COR-L47 (cell line): ENCODE data around the gene PRR5L.

Experiments
- DNase-seq: peaks from one replicate; lab custom pipeline; 2025; lab: John Stamatoyannopoulos, UW

PRR5L gene

DNA sequence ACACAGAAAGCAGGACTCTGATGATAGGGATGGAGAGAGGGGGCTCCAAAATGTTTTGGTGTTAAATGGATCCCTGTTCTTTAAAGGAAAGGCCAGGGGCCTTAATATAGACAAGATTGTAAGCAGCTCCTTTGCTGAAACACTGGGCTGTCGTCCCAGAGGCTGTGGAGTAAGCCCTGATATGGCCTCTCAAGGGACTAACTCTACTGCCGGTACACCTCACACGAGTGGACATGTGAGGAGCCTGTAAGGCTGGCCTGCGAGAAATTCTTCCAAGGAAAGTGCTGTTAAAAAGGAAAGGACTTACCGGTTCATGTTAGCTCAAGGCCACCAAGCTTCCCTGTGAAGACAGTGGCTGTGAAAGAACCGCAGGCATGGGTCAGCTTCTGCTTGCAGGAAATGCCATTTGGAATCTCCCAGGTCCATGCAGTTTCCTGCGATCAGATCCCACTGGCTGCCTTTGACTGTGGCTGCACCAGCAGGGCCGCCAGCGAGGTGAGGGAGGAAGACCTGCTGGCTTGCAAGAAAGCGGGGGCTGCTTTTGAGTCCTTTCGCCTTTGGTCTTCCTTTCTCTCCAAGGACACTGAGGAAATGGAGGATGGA lies 106.6 kb downstream of the PRR5L start:
- DNase-seq, result no peak

DNA sequence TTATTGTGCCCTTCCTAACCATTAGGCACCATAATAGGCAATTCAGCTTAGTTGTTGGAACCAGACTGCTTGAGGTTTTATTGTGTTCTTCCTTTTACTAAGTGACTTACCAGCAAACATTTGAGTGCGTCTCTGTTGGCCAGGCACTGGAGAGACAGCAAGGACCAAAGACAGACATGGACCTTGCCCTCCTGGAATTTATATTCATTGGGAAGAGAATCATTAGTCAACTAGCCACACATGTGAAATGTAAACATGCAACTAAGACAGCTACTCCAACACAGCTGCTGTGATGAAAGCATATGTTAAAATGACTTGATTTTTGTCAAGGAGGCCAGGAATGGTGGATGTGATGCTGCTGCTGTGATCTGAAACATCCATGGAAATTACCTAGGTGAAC lies 107.6 kb downstream of the PRR5L start:
- DNase-seq, result no peak

DNA sequence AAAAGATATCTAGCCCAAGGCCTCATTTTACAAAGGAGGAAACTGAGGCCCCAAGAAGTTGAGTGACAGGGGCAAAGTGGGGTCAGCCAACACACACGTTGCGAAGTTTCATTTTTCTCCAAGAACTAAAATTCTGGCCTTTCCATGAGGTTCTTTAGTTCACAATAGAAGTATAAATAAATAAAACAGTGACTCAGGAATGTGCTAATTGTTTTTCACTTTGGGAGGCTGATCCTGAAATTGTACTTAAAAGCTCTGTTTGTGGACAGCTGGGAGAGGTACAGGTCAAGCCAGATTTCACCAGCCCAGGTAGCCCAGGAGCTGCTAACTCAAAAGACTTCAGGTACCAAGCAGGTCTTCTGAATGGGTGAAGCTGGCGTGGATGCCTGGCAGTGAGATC lies 108.7 kb downstream of the PRR5L start:
- DNase-seq, result no peak

DNA sequence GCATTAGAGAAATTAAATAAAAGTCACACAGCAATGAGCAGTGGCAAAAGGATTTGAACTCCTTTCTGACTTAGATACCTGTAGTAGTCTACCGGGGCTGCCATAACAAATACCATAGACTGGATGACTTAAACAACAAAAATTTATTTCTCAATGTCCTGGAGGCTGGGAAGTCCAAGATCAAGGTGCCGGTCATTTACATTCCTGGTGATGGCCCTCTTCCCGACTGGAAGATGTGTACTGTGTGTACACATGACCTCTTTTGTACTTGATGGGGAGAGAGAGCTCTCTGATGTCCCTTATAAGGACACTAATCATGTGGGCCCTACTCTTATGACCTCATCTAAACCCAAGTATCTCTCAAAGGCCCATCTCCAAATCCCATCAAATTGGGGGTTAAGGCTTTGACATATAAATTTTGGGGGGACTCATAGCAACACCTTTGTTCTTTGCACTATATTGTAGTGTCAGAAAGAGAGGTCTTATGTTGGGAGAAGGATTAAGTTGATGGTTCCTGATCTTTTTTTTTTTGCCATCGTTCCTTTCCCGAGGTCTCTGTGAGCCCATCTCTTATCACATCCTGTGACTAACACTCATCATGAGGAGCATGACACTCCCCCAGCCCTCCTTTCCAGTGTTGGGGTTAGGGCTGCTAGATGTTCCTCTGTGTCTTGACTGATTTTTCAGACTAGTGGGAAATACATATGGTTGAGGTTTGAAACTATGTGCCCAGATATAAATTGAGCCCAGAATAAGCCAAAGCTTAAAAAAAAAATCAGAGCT lies 109.7 kb downstream of the PRR5L start:
- DNase-seq, result no peak

DNA sequence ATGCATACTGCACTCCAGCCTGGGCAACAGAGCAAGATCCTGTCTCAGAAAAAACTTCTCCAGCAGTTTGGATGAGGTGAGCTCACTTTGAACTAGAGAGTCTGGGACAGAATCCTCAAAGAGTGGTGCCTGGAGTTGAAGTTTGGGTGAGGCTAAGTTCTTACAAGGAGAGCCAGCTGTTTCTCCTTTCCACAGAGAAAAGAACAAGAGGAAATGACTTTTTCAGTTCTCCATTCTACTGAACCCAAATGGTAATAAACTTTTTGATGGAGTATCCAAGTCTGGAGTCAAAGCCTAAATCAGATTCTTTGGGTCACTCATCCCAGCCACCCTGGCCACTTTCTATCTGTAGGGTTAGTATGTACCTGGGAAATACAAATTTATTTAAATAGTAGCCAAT lies 111.3 kb downstream of the PRR5L start:
- no peak for DNase-seq

DNA sequence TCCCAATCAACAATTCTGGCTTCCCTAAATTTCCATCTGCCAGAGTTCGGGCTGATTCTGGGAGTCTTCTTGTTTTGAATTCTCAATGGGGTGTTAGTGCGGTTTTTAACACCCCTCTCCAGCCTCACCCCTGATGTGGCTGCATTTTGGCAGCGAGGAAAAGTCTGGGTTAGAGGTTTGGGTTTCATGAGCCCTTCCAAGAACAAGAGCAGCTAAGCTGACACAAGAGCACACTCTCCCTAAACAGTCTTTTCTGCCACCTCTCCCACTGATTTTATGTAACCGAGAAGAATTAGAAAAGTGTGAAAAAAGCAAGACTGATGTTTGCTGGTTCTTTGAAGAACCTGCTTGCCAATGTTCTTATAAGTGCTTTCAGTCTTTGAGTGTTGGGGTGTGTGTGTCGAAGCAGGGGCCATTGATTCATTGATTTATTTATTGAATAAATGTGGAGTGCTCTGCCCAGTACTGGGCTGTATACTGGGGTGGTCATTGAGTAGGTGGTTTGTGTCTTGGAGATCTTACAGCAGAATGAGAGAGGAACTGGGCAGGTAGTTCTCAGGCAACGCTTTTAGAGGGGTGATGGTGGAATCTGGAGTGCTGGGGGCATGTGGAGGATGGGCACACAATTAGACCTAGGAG lies 112.5 kb downstream of the PRR5L start:
- no peak for DNase-seq

DNA sequence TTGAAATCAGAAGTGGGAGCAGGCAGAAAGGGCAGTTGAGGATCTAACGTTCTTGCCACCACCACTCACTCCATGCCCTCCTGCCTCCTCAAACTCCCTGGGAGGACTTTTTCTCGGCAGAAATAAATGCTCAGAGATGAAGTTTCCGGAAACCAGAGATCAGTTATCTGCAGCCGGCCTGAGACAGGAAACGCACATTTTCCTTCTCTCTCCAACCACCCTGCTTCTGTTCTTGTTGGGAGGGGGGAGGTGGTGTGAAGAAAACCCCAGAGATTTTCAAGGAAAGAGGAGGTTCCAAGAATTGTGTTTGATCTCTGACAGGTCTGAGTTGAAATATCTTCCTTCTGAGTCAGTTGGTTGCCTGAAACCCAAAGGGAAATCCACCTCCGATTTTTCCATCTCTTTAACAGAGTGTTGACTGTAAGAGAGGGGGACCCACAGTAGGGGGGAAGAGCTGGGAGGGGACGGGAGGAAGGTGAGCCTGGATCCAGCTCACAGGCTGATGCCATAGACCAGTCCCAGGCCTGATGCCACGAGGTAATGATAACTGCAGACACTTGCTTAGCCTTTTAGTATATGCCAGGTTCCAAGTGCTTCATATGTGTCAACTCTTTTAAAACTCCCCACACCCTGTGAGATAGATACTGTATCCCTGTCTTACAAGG lies 113.2 kb downstream of the PRR5L start:
- no peak for DNase-seq

DNA sequence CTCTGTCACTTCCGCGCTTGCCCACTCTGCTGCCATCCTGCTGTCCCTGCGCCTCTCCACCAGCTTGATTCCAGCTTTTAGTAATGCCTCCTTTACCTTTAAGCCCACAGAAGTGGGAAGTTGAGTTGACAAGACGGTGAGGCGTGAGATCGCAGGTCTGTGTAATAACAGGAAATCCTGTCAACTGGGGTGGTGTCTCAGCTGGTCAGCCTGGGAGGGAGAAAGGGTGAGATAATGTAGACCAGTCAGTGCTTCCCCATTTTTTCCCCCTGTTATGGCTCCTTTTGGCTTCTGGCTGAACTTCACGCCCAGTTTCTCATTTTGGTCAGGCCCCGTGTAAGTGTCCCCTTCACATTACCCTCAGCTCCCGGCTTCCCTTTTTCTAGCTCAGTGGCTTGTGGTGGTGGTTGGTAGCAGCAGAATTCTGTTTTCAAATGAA lies 115.1 kb downstream of the PRR5L start:
- no peak for DNase-seq

DNA sequence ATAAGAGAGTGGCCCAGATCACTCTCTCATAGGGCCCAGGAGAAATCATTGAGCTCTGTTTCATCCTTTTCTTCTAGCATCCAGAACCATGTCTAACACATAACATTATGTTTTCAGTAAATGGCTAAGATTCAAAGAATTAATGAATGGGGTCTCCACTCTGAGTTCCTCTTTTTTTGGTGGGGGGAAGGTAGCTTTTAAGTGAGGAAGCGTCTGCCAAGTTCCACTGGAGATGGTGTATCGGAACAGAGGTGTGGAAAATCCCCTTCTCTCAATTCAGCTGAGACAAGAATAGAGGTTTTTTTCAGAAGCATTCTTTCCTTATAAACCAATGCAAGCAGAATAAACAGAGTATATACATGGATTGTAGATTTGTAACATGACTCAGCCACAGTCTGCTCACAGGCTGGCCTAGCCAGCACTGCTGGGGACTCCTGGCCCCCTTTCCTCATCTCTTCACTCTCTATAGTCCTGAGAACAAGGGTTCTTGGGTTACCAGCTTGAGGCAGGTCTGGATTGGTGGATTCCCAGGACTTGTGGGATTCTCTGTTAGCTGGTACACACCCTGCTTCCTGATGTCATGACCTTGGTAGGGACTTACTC lies 116.8 kb downstream of the PRR5L start:
- no peak for DNase-seq

DNA sequence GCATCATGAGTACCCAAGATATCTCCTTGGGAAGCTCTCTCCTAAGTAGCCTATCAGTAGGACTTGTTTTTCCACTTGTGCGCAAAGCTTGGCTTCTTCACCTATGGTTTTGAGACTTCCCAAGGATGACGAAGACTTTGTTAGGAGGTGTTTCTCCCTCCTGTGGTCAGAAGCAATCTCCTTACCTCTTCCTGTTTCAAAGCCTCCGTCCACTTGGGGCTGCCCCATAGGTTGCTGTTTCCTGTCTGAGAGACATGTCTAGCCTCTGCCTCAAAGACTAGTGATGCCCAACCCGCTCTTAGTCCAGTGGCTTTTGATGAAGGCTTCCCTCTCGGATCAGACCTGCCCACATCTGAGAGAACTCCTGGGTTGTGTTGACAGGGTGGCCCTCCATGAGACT lies 121.1 kb downstream of the PRR5L start:
- DNase-seq, result no peak

DNA sequence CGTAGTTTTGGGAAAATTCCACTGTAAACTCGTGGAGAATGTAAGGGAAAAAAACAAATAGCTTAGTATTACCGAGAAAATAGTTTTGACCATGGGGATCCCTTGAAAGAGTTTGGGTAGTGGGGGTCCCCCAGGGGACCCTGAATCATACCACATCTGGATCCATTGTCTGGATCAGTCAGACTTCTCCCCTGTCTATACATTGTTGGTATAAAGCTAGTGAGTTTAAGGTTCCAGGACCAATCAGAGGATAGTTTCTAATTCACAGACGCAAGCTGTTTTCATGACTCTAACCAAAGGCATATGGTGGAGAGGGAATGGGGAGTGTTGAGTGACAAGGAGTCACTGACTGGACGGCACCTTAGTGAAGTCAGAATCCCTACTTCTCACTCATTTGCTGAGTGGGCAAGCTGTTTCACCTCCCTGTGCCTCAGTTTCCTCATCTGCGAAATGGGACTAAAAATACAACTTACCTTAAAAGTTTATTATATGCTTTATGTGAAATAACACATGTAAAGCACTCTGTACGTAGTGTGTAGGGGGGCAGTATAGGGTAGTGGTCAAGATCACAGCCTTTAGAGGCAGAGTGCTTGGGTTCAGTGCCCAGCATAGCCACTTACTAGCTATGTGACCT lies 123.8 kb downstream of the PRR5L start:
- DNase-seq, result no peak

DNA sequence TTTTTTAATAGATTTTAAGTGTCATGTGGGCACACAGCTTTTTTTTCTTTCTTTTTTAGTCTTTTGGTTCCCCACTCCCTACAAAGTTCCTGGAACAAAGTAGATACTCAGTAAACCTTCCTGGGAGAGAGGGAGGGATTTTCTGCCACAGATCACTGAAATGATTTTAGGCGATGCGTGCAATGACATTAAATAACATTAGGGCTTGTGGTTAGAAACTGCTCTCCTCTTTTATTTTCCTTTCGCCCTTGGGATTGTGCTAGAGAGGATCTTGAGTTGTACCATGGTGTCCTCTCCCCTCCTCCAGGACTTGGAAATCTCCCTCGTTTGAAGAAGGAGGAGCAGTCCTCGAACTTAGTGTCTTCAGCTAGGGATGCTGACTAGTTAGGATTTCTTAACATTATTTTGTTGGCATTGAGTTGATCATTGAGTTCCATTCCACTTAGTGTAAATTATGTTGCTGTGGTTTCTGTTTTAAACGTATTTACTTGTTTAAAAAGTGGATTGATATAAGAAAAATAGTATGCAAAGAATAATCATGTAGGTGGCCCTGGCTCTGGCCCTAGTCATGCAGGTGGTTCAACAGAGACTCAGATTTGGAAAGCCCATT lies 125.6 kb downstream of the PRR5L start:
- DNase-seq, result no peak

DNA sequence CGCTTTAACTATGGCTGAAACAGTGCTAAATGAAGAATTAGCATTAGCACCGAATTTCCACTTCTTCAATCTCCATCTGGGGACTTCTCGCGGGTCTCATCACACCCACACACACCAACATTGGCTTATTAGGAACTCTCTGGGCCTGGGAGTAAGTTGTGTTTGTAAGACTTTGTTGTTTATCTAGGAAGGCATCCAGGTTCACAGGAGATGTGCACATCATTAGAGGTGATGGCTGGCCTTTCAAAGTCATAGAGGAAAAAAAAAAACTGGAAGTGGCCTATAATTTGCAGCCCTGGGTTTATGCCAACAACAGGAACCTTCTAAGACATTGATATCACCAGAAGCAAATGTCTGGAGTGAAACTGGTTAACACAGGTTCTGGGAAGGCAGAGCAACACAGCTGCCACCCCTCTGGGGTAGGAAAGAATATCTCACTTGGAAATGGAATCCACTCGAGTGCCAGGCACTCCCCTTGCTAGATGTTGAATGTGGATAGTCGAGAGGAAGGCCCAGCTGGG lies 129.5 kb downstream of the PRR5L start:
- no peak for DNase-seq

DNA sequence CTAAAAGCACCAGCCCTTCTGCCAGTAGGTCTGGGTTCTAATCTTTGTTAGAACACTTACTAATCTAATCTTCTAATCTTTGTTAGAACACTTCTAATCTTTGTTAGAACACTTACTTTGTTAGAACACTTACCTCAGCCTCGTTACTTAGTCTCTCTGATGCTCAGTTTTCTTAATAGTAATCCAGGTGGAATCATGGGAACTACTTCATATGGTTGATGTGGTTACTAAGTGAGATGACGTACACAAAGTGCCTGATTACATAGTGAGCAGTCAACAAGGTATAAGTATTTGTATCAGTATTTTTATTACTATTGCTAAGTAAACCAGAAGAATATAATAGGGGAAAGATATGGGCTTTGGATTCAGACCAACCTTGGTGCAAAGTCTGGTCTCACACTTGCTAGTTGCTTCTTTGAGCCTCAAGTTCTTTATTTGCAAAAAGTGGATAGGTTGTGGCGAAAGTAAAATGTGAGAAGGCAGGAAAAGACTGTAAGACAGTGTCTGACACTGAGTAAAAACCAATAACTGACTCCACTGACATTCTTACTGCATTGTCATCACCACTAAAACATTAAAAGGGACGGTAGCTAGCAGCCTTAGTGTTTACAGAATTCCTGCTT lies 130.2 kb downstream of the PRR5L start:
- no peak for DNase-seq

DNA sequence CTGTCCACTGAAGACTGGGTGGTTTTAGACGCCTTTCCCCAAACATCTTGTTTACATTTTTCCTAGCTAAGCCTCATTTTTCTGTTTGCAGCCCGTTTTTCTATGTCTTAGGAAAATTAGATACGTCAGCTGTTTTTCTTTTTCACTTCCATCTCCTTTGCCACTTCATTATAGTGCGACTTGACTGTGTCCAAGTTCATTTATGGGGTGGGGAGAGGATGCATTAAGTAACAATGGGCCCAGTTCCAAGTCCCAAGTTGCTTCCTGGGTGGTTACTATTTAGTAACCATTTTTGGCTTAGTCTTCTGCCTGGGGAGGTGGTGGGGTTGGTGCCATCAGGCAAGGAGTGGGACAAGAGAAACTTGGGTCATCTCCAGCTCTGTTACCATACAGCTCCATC lies 131.0 kb downstream of the PRR5L start:
- no peak for DNase-seq

DNA sequence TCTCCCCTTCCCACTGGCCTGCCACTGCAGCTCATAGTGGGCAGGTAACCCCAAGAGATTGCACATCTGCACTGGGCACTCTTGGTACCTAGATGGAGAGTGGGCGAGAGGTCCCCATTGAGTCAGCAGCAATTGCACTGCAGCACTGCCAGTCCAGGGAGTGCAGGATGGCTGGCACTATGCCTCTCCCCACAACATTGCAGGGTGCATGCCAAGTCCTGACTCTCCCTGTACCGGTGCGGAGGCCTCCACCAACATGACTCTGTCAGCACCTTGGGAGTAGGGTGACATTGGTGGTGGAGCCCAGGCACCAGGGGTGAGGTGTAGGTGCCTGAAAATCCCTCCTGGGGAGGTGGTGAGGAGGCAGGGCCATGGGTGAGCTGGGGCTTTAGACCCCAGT lies 131.8 kb downstream of the PRR5L start:
- DNase-seq, result no peak

DNA sequence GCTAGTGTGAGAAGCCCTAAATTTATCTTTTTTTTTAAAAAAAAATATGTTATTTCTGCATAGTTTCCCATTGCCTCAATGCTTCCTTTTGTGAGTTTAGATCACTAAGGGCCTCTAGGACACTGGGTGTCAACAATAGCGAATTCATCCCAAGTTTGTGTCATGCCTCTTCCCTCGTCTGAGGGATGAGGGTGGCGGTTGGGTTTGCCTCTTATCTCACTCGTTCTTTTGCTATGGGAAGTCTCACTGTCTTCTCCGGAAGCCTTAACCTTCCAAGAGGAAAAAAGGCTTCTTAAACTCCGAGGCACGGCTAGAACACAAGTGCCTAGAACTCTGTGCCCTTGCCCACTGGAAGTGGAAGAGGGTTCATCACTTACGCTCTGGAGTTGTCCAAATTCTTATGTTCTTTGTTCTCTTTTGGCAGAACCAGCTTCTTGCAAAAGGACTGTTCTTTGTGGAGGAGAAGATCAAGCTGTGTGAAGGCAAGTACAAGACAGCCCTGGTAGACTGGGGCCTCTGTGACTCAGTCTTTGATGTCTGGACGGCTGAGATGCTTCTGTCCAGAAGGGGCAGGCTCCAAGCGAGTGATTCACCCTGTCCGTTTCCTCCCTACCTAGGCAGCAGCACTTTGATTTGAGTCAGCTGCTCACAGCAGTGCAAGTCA lies 135.5 kb downstream of the PRR5L start:
- DNase-seq, result no peak

DNA sequence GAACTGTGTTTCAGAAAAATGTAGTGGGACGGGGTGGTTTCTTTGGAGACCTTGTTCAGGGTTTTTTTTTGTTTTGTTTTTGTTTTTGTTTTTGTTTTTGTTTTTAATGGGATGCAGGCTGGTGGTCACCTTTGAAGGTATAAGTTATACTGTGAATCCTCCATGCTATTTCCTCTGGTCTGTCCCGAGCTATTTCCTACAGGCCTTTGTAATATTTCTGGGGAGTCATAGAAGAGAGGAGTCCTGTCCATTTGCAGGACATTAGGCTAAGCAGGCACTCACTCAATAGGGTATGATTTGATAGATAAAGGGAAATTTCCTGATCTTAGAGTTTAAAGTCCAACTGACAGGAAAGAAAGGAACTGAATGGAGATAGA lies 136.0 kb downstream of the PRR5L start:
- no peak for DNase-seq

DNA sequence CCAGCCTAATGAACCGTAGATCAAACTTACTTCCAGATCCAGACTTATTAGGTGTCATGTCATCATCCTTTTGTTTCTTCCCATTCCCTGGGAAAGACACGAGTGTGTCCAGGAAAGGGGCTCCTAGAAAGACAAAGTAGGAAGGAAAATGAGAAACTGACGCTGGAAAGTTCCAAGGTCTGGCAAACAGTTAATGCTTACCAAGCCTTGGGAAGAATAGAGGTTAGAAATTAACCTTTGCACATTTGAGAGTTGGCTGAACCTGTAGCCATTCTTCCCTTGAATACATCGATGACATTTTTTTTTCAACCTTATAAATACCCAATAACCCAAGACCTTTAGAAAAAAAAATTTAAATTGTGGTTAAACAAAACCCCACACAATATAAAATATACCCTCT lies 136.7 kb downstream of the PRR5L start:
- DNase-seq, result no peak

DNA sequence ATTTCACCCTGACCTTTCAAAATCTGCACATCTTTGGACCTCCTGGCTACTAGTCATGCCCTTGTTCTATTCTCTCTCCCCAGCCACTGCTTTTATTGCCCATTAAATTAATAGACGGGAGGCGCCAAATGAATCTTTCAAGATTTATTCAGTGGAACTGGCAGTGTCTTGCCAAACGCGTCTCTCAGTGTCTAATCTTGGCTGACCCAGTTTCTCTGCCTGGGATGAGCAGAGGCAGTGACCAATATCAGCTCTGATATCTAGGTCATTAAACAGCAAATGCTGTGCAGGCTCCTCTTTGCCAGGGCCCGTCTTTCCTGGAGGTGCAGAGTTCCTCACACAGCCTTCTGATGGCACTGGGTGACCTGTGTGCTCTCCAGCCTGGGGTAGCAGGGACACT lies 140.0 kb downstream of the PRR5L start:
- no peak for DNase-seq
